HG02884 (cell line): ENCODE results near the gene SELENON.
"Not testable (repeated sequence)": the region's sequence is repeated elsewhere in the genome, so short reads cannot be mapped to it uniquely, and the experiment has no call there.

ENCODE experiments used
- ATAC-seq: cut with Tn5 transposase; IDR thresholded peaks from one replicate; pipeline ENCODE4 v1.9.1; 2021; ENCODE audit warnings: mild to moderate bottlenecking, moderate library complexity; ENCODE audit not compliant: unreplicated experiment

SELENON gene

GRCh38 chr1:25825605-25826004 lies 25.6 kb downstream of the SELENON start:
- no peak for ATAC-seq

GRCh38 chr1:25826571-25826970 lies 26.6 kb downstream of the SELENON start:
- ATAC-seq: no peak

DNA sequence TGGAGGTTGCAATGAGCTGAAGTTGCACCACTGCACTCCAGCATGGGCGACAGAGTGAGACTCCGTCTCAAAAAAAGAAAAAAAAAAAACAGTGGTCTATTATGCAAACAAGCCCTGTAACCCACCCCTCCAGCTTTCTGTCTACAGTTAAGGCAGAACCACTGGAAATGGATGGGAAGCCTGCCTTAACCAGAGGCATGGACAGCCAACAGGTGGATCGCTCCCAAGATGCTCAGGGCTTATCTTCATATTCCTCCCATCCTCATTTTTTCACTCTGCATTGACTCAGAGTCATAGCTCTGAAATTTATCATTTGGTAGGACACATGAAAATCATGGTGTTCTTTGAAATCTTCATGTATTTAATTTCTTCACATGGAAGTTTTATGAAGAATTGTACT lies 28.5 kb downstream of the SELENON start:
- no peak for ATAC-seq

DNA sequence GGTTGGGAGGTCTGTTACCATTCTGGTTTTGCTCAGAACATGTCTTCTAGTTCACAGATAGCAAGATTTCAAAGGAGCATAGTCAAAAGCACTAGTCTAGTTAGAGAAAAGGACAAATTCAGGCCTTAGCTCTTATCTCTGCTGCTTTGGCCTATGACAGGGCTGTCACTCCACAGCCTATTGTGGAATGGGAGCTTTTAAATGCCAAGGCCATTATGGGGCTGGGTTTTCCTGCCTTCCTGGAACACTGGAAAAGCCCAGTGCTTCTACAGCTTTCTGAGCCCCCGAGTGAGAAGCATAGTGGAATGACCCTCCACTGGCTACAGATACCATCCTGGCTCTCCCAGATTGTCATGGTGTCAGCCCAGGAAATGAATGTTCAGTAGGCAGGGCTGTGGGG lies 29.1 kb downstream of the SELENON start:
- ATAC-seq: no peak

GRCh38 chr1:25831569-25832196 lies 31.7 kb downstream of the SELENON start:
- ATAC-seq: no peak

GRCh38 chr1:25832336-25833037 lies 32.5 kb downstream of the SELENON start:
- ATAC-seq: no peak

DNA sequence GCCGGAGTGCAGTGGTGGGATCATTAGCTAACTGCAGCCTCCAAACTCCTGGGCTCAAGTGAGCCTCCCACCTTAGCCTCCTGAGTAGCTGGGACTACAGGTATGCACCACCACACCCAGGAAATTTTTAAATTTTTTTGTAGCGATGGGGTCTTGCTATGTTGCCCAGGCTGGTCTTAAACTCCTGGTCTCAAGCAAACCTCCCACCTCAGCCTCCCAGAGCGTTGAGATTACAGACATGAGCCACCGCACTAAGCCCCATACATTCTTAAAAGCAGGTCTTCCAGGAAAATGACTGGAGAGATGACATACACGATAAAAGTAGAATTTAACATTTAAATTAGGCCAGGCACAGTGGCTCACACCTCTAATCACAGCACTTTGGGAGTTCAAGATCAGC lies 33.2 kb downstream of the SELENON start:
- ATAC-seq: no peak

DNA sequence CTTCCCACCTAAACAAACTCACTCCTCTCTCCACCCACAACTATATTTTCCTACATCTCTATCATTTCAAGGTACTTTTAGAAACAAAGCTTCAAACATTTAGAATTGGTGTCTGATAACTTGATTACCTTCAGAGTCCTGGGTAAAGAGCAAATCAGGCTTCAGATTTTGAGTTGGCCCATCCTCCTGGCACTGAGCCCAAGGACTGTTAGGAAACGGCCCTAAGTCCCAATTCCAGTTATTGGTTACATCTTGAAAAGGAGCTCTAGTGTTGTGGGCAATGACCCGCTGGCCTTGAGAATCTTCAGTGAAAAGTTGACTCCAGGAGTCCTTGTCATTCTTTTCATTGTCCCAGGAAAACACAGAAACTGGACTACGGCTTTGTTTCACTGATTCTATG lies 34.9 kb downstream of the SELENON start:
- ATAC-seq: no peak

DNA sequence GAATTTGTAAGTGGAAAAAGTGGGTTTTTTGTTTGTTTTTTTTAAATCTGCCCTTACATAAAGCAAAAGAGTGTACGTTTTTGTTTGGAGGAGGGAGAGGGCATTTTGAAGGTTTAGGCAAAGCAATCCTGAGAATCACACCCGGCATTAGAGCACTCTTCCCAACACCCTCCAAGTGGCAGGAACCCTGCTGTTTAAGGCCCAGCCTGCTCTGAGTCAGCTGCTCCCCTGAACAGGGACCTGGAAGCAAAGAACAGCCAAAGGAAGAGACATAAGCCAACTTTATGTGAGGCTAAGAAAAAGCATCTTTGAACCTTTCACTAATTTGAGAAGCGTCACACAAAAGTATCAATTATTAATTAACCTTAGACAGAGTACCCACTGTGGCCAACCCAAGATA lies 36.7 kb downstream of the SELENON start:
- no peak for ATAC-seq

DNA sequence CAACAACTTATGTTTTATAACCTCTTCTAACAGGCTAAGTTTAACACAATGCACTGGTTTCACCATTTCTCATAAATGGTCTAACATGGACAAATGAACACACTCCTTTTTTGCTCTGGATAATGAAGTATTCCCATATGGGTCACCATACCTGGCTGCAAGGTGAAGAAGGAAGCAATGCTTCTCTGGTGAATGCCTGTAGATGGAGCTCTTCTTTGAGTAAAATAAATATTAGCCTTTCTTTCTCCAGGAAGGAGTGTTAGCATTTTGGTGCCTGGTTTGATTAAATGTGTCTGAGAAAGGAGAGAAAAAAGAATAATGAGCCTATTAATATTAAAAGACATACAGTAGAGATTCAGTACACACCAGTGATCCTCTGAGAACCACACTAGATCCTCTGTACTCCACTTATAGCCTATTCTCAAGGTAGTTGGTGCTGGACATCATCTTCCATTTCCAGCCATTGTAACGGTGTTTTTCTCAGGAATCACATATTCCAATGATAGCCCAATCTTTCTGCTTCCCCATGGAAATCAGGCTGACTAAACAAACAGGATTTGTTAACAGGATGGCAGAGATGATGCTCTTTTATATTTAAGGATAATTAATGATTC lies 37.4 kb downstream of the SELENON start:
- ATAC-seq: no peak

DNA sequence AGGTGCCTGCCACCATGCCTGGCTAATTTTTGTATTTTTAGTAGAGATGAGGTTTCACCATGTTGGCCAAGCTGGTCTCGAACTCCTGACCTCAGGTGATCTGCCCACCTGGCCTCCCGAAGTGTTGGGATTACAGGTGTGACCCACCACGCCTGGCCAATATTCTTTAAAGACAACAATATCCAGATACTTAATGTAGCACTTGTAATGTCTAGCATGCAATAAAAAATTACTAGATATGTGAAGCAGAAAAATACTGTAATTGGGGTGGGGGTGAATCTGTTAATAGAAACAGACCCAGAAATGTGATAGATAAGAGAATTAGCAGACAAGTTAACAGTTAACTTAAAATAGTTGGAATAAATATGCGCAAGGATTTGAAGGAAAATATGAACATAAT lies 39.8 kb downstream of the SELENON start:
- not testable (repeated sequence) for ATAC-seq

- no peak for ATAC-seq
Observed at GRCh38 chr1:25843483-25843882, 43.5 kb downstream of the SELENON start.

DNA sequence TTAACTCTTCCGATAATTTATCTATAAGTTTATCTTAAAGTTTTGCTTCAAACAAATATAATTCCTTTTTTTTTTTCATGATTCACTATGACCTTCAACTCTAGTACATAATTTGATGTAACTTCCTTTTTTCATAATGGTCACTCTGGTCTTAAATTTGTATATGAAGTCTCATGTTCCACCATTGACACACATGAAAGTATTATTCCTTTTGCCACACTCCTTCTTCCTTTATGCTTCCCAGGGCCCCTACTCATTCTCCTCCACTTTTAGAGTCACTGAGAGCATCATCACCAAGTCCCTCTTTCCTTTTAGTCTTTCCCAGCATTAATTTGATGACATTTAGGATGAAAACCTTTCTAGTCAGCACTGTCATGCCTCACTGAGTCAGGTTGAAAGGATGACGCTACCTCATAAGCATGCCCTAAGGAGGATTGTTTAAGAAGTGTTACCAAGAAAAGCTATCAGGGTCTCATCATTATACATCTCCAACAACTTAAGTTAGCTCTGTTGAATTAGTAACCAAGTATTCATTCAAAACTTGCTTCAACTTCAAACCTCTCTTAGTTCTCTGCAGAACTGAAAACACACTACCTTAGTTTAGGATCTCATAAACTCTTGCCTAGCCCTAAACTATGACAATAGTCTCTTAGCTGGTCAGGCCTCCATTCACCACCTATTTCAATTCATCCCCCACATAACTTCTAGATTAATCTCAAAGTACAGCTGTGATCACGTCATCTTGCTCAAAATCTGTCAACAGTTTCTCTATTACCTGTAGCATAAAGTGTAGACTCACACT lies 44.7 kb downstream of the SELENON start:
- ATAC-seq: no peak

DNA sequence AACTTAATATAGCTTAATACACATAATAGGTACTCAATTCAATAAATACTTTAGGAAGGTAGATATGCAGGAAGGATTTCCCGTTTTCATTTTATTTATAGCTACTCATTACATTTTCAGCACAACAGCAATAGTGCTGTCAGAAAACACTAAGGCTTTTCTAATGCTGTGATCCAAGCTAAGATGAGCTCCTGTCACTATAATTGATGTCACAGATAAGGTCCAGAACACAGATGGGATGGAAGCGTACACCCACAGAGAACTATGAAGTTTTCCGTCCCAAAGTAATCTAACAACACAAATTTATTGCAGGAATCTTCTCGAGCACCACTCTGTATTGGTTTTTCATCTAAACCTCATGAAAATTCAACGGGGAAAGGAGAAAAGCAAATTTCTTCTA lies 45.7 kb downstream of the SELENON start:
- ATAC-seq: no peak

- no peak for ATAC-seq
Observed at GRCh38 chr1:25847929-25848328, 47.9 kb downstream of the SELENON start.

DNA sequence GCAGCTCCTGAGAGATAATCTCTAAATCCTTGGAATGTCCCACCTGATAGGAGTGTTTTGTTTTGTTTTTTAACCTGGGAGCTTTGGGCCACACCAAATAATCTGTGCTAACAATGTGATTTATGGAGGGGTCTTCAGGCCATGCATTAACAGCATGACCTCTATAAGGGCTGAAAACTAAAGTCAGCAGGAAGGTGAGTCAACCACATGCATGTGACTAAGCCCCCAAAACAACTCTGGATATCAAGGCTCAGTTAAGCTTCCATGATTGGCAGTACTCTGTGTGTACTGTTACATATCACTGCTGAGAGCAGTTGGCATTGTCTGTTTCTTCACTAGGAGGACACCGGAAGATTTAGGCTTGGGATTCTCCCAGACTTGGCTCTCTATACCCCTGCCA lies 48.5 kb downstream of the SELENON start:
- ATAC-seq: no peak

DNA sequence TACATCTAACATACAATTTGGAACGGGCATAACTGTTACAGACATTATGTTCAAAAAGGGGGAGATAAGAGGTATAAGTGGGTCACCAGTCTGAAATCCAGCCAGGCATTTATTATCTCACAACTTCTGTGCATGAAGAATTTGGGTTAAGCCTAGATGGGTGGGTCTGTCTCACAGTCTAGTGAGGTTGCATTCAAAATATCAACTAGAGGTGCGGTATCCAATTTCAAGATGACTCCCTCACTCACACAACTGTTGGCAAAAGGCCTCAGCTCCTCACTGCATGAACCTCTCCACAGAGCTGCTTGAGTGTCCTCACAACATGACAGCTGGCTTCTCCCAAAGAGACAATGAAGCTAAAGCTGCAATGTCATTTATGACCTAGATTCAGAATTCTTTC lies 54.6 kb downstream of the SELENON start:
- ATAC-seq: no peak

GRCh38 chr1:25856856-25857255 lies 56.9 kb downstream of the SELENON start:
- ATAC-seq: no peak

GRCh38 chr1:25858494-25858893 lies 58.5 kb downstream of the SELENON start:
- ATAC-seq: no peak

DNA sequence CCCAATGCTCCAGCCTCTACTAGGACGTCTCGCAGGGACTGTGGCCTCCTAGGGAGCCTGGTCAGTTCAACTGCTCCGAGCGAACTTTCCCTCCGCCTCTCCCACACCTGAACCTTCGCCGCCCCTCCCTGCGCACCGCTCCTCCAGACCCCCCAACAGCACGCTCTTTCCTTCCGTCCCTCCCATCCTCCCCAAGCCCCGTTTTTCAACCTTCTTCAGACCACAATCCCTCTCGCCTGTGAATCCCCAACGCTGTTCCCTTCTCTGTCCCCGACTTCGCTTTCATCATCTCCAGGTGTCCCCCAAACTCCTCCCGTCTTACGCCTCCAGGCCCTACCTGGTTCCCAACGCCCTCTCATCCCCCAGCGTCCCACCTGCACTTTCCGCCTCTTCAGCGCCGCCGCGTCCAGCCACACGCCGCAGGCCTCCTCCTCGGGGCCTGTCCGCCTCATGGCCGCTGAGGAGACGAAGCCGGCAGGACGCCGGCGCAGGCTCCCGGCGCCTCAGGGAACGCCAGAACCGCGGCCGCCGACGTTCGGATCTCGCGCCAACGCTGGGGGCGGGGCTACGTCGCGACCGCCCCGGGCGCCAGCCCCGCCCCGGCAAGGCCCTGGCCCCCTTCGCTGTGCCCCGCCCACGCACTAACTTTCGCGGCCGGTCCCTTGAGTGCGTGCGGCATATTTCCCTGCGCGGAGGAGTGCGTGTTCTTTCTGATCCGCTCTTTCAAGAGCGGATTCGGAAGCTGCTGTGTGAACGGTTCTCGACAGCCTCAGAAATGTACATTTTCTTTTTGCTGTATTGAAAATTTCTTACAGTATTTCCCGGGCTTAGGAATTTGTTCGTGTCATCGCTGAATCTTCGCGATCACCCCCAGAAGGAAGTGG lies 59.2 kb downstream of the SELENON start, which contains the start of gene AUNIP:
Gene AUNIP, minus strand, starts transcription at position 552 of the 884 bp plus-strand sequence. Its CDS starts 100 bp downstream, at position 452.
- peak; percentile 69 for ATAC-seq
